ENCODE measurements around the gene OPALIN.

Gene OPALIN

GRCh38 chr10:96358851-96359540, at the start of gene OPALIN:
Gene OPALIN, minus strand, starts transcription at chr10:96359002. Its CDS starts 106 bp downstream, at chr10:96358896.
- no peak for DNase-seq

GRCh38 chr10:96408201-96408600, 49.4 kb upstream of the OPALIN start:
- DNase-seq, result no peak

GRCh38 chr10:96407560-96408069, 48.8 kb upstream of the OPALIN start:
- DNase-seq, result no peak

- DNase-seq, result no peak
Observed at GRCh38 chr10:96406091-96406490, 47.3 kb upstream of the OPALIN start.

GRCh38 chr10:96402417-96403305, 43.9 kb upstream of the OPALIN start:
- no peak for DNase-seq

- DNase-seq, result no peak
Observed at GRCh38 chr10:96401036-96401435, 42.2 kb upstream of the OPALIN start.

- DNase-seq, result no peak
Observed at GRCh38 chr10:96400465-96400864, 41.7 kb upstream of the OPALIN start.

- no peak for DNase-seq
Observed at GRCh38 chr10:96397902-96398301, 39.1 kb upstream of the OPALIN start.

- no peak for DNase-seq
Observed at GRCh38 chr10:96395931-96396877, 37.4 kb upstream of the OPALIN start.

- no peak for DNase-seq
Observed at GRCh38 chr10:96390460-96390864, 31.7 kb upstream of the OPALIN start.

- DNase-seq, result no peak
Observed at GRCh38 chr10:96389785-96390184, 31.0 kb upstream of the OPALIN start.

- no peak for DNase-seq
Observed at GRCh38 chr10:96387601-96388000, 28.8 kb upstream of the OPALIN start.

- no peak for DNase-seq
Observed at GRCh38 chr10:96387161-96387560, 28.4 kb upstream of the OPALIN start.

GRCh38 chr10:96384506-96384905, 25.7 kb upstream of the OPALIN start:
- DNase-seq, result no peak

GRCh38 chr10:96380821-96381220, 22.0 kb upstream of the OPALIN start:
- no peak for DNase-seq

- no peak for DNase-seq
Observed at GRCh38 chr10:96379758-96380157, 21.0 kb upstream of the OPALIN start.

- DNase-seq, result no peak
Observed at GRCh38 chr10:96378741-96379140, 19.9 kb upstream of the OPALIN start.

- no peak for DNase-seq
Observed at GRCh38 chr10:96377816-96378294, 19.1 kb upstream of the OPALIN start.

- no peak for DNase-seq
Observed at GRCh38 chr10:96376483-96376882, 17.7 kb upstream of the OPALIN start.

GRCh38 chr10:96374985-96375830, 16.4 kb upstream of the OPALIN start:
- DNase-seq, result no peak

- no peak for DNase-seq
Observed at GRCh38 chr10:96374639-96374984, 15.8 kb upstream of the OPALIN start.

- DNase-seq, result no peak
Observed at GRCh38 chr10:96374004-96374403, 15.2 kb upstream of the OPALIN start.

Data from NCI-H1417 treated with DMSO at 0.1 percent for 48 hours (cell line).